ENCODE data around the gene FARP2.
"Not testable (repeated sequence)": the region's sequence is repeated elsewhere in the genome, so short reads cannot be mapped to it uniquely, and the experiment has no call there.

FARP2 gene

GRCh38 chr2:241508240-241509154, 152.4 kb downstream of the FARP2 start, which contains the start of gene STK25:
TSS of gene STK25 (minus strand) at chr2:241508584. CDS start at chr2:241508035, 549 bp downstream.
- Mint-ChIP-seq H3K27ac (peak within 1 kb of the TSS; percentile 76), H3K36me3 (ENCODE audit: low read depth) (no peaks in the 10 kb centered on the region), H3K27me3 (no peaks in the 10 kb centered on the region), H3K9me3 (no peaks in the 10 kb centered on the region), H3K4me1 (ENCODE audit: low read depth) (peaks cover 20% of the 10 kb centered on the region), H3K4me3 (peak within 1 kb of the TSS; percentile 86)

- H3K27ac Mint-ChIP-seq: peak overlapping the region; percentile 69
- peak overlapping the region; percentile 62 for H3K4me3 Mint-ChIP-seq
- H3K9me3 Mint-ChIP-seq: no peaks in the 10 kb centered on the region
- peaks cover 20% of the 10 kb centered on the region for H3K4me1 Mint-ChIP-seq (ENCODE audit: low read depth)
- H3K36me3 Mint-ChIP-seq (ENCODE audit: low read depth): no peaks in the 10 kb centered on the region
- H3K27me3 Mint-ChIP-seq: no peaks in the 10 kb centered on the region
These were observed 153.2 kb downstream of the FARP2 start for GRCh38 chr2:241509155-241509784.

GRCh38 chr2:241511091-241511741, 155.1 kb downstream of the FARP2 start:
- Mint-ChIP-seq H3K36me3 (ENCODE audit: low read depth) (no peaks in the 10 kb centered on the region), H3K9me3 (no peaks in the 10 kb centered on the region), H3K27me3 (no peaks in the 10 kb centered on the region), H3K4me3 (no peak overlapping the region), H3K27ac (no peak overlapping the region), H3K4me1 (ENCODE audit: low read depth) (peaks cover 26% of the 10 kb centered on the region)

GRCh38 chr2:241514553-241514952, 158.5 kb downstream of the FARP2 start:
- no peak overlapping the region for H3K27ac Mint-ChIP-seq
- H3K4me3 Mint-ChIP-seq: no peak overlapping the region
- H3K4me1 Mint-ChIP-seq (ENCODE audit: low read depth): peaks cover 13% of the 10 kb centered on the region
- peaks cover 4% of the 10 kb centered on the region for H3K36me3 Mint-ChIP-seq (ENCODE audit: low read depth)
- peaks cover under 1% of the 10 kb centered on the region for H3K27me3 Mint-ChIP-seq
- H3K9me3 Mint-ChIP-seq: peaks cover 7% of the 10 kb centered on the region

- H3K4me1 Mint-ChIP-seq (ENCODE audit: low read depth): peaks cover 11% of the 10 kb centered on the region
These were observed 159.1 kb downstream of the FARP2 start for GRCh38 chr2:241514986-241515737.

GRCh38 chr2:241516520-241516965, 160.5 kb downstream of the FARP2 start:
- no peak overlapping the region for H3K27ac Mint-ChIP-seq

More at GRCh38 chr2:241514986-241515737, 159.1 kb downstream of the FARP2 start:
- Mint-ChIP-seq H3K27ac (no peak overlapping the region), H3K9me3 (peaks cover 7% of the 10 kb centered on the region), H3K36me3 (ENCODE audit: low read depth) (peaks cover 4% of the 10 kb centered on the region), H3K4me3 (no peak overlapping the region), H3K27me3 (peaks cover 3% of the 10 kb centered on the region)

GRCh38 chr2:241517297-241517696, 161.2 kb downstream of the FARP2 start:
- no peak overlapping the region for H3K27ac Mint-ChIP-seq
- H3K36me3 Mint-ChIP-seq (ENCODE audit: low read depth): peaks cover 4% of the 10 kb centered on the region
- H3K4me3 Mint-ChIP-seq: no peak overlapping the region
- H3K4me1 Mint-ChIP-seq (ENCODE audit: low read depth): peaks cover 11% of the 10 kb centered on the region
- H3K27me3 Mint-ChIP-seq: peaks cover 4% of the 10 kb centered on the region
- H3K9me3 Mint-ChIP-seq: peaks cover 7% of the 10 kb centered on the region

More at GRCh38 chr2:241516520-241516965, 160.5 kb downstream of the FARP2 start:
- Mint-ChIP-seq H3K36me3 (ENCODE audit: low read depth) (peaks cover 4% of the 10 kb centered on the region), H3K4me1 (ENCODE audit: low read depth) (peaks cover 11% of the 10 kb centered on the region), H3K27me3 (peaks cover 3% of the 10 kb centered on the region), H3K9me3 (peaks cover 7% of the 10 kb centered on the region), H3K4me3 (no peak overlapping the region)

- no peak overlapping the region for H3K27ac Mint-ChIP-seq
- H3K9me3 Mint-ChIP-seq: peaks cover 7% of the 10 kb centered on the region
- H3K4me3 Mint-ChIP-seq: no peak overlapping the region
- H3K27me3 Mint-ChIP-seq: peaks cover 7% of the 10 kb centered on the region
- H3K4me1 Mint-ChIP-seq (ENCODE audit: low read depth): peaks cover 11% of the 10 kb centered on the region
- peaks cover 4% of the 10 kb centered on the region for H3K36me3 Mint-ChIP-seq (ENCODE audit: low read depth)
These were observed 163.6 kb downstream of the FARP2 start for GRCh38 chr2:241519669-241520068.

GRCh38 chr2:241522477-241522876, 166.4 kb downstream of the FARP2 start:
- Mint-ChIP-seq H3K27me3 (peaks cover 7% of the 10 kb centered on the region), H3K4me1 (ENCODE audit: low read depth) (no peaks in the 10 kb centered on the region), H3K9me3 (peaks cover 2% of the 10 kb centered on the region), H3K36me3 (ENCODE audit: low read depth) (no peaks in the 10 kb centered on the region), H3K27ac (no peak overlapping the region), H3K4me3 (no peak overlapping the region)

GRCh38 chr2:241525818-241526780, 170.0 kb downstream of the FARP2 start:
- H3K27me3 Mint-ChIP-seq; H3K36me3 Mint-ChIP-seq (ENCODE audit: low read depth); H3K4me3 Mint-ChIP-seq; H3K27ac Mint-ChIP-seq; H3K9me3 Mint-ChIP-seq; H3K4me1 Mint-ChIP-seq (ENCODE audit: low read depth): not testable (repeated sequence)

GRCh38 chr2:241530571-241530970, 174.5 kb downstream of the FARP2 start:
- Mint-ChIP-seq H3K27ac (no peak overlapping the region), H3K4me1 (ENCODE audit: low read depth) (no peaks in the 10 kb centered on the region), H3K27me3 (peaks cover 5% of the 10 kb centered on the region), H3K36me3 (ENCODE audit: low read depth) (no peaks in the 10 kb centered on the region), H3K4me3 (no peak overlapping the region), H3K9me3 (no peaks in the 10 kb centered on the region)

- Mint-ChIP-seq H3K27me3 (peaks cover 5% of the 10 kb centered on the region), H3K27ac (no peak overlapping the region), H3K4me1 (ENCODE audit: low read depth) (no peaks in the 10 kb centered on the region), H3K36me3 (ENCODE audit: low read depth) (no peaks in the 10 kb centered on the region), H3K9me3 (no peaks in the 10 kb centered on the region), H3K4me3 (no peak overlapping the region)
These were observed 175.2 kb downstream of the FARP2 start for GRCh38 chr2:241531161-241531722.

- no peak overlapping the region for H3K4me3 Mint-ChIP-seq
- no peaks in the 10 kb centered on the region for H3K4me1 Mint-ChIP-seq (ENCODE audit: low read depth)
- no peaks in the 10 kb centered on the region for H3K9me3 Mint-ChIP-seq
- H3K27me3 Mint-ChIP-seq: peaks cover 5% of the 10 kb centered on the region
- no peak overlapping the region for H3K27ac Mint-ChIP-seq
- H3K36me3 Mint-ChIP-seq (ENCODE audit: low read depth): no peaks in the 10 kb centered on the region
These were observed 176.1 kb downstream of the FARP2 start for GRCh38 chr2:241532168-241532567.

Data from stimulated activated naive CD8-positive, alpha-beta T cell treated with anti-CD3 and anti-CD28 coated beads, Interleukin-15, Interleukin-2, amounts not matched to agents 100 ng/mL and 50 ng/mL, for 24 hours (primary cell).